Measurements from ENCODE around the gene UBA6.
A peak's percentile ranks its signal among the peaks of the same experiment; 100 is the strongest.

Gene UBA6

DNA sequence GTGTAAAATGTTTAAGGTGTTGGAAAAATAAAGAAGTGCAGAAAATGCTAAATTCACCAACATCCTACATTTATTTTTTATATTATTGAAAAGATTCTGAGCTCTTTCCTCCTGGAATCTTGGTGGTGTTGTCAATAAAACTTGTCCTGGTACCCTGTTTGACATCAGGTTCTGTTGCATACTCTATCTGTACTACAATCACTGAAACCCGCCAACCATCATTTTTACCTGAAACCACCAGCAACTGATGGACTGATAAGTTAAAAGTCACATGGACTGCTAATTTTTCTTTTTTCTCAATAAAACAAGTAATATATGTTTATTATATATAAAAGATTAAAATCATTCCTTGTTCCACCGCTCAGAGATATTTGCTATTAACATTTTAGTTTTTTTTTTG, 119.0 kb downstream of the UBA6 start:
- TF ChIP-seq, protein P1, sequence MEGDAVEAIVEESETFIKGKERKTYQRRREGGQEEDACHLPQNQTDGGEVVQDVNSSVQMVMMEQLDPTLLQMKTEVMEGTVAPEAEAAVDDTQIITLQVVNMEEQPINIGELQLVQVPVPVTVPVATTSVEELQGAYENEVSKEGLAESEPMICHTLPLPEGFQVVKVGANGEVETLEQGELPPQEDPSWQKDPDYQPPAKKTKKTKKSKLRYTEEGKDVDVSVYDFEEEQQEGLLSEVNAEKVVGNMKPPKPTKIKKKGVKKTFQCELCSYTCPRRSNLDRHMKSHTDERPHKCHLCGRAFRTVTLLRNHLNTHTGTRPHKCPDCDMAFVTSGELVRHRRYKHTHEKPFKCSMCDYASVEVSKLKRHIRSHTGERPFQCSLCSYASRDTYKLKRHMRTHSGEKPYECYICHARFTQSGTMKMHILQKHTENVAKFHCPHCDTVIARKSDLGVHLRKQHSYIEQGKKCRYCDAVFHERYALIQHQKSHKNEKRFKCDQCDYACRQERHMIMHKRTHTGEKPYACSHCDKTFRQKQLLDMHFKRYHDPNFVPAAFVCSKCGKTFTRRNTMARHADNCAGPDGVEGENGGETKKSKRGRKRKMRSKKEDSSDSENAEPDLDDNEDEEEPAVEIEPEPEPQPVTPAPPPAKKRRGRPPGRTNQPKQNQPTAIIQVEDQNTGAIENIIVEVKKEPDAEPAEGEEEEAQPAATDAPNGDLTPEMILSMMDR (IDR thresholded peaks at IDR 0.05; ENCODE audit: borderline replicate concordance, insufficient read depth, low read depth, low read length), result no peak
- no peak overlapping the region for H3K4me3 ChIP-seq (ENCODE audit: low read depth, low read length)

GRCh38 chr4:67581208-67581857, 119.6 kb downstream of the UBA6 start:
- H3K4me3 ChIP-seq (ENCODE audit: low read depth, low read length), result peak overlapping the region; percentile 16
- TF ChIP-seq, protein P1 (IDR thresholded peaks at IDR 0.05; ENCODE audit: borderline replicate concordance, insufficient read depth, low read depth, low read length), result no peak

DNA sequence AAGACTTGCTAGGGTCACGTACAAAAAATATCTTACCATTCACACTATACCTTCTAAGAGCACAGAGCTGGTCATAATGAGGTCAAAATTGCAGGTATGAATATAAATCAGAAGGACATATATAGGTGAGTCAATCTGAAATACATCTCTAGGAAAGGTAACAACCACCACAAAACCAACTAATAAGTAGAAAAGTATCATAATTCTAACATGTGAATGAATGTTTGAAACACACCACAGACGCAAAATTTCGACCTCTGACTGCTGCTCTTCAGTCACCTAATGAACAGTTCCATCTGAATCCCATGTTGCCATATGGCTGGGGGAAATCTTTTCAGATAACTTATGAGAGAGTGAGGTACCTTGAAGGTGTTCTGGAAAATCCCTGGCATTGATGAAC, 120.4 kb downstream of the UBA6 start:
- H3K4me3 ChIP-seq (ENCODE audit: low read depth, low read length), result no peak overlapping the region
- TF ChIP-seq, protein P1 (IDR thresholded peaks at IDR 0.05; ENCODE audit: borderline replicate concordance, insufficient read depth, low read depth, low read length), result no peak

GRCh38 chr4:67576538-67576937, 124.4 kb downstream of the UBA6 start:
- TF ChIP-seq, protein P1 (IDR thresholded peaks at IDR 0.05; ENCODE audit: borderline replicate concordance, insufficient read depth, low read depth, low read length), result no peak
- no peak overlapping the region for H3K4me3 ChIP-seq (ENCODE audit: low read depth, low read length)

DNA sequence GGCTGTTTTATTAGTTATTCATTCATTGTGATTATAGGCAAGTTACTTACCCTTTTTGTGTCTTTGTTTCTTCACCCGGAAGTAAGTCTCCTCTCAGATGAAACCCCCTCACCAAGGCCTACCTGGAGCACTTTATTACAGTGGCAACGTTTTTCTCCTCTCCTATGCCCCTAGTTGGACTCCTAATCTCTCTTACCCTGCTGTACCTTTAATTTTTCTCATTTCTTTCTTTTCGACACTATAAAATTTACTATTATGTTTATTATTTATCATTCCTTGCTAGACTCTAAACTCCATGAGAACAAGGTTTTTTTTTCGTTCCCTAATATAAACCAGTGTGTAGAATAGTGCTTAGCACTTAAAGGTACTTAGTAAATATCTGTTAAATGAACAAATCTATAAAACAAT, 124.9 kb downstream of the UBA6 start:
- TF ChIP-seq, protein P1 (IDR thresholded peaks at IDR 0.05; ENCODE audit: borderline replicate concordance, insufficient read depth, low read depth, low read length), result no peak
- no peak overlapping the region for H3K4me3 ChIP-seq (ENCODE audit: low read depth, low read length)

- TF ChIP-seq, protein P1 (IDR thresholded peaks at IDR 0.05; ENCODE audit: borderline replicate concordance, insufficient read depth, low read depth, low read length), result no peak
- peak overlapping the region; percentile 23 for H3K4me3 ChIP-seq (ENCODE audit: low read depth, low read length)
Measured at GRCh38 chr4:67575232-67576058, 125.5 kb downstream of the UBA6 start.

DNA sequence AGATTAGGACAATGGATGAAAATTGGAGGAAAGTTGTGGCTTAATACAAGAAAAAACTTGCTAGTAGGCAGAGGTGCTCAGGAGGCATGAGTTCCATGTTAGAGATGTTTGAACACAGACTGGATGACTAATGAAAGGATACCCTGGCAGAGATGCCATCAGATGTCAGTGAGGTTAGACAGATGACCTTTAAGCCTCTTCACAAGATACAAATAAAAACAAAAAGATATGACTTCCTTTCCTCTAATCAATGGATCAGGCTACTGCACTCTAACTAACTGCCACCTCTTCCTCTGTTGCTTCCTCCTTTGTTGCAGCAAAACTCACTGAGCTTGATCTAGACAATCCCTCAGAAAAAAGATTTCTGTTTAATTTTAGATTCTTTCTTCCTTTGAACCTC, 127.8 kb downstream of the UBA6 start:
- no peak overlapping the region for H3K4me3 ChIP-seq (ENCODE audit: low read depth, low read length)
- TF ChIP-seq, protein P1 (IDR thresholded peaks at IDR 0.05; ENCODE audit: borderline replicate concordance, insufficient read depth, low read depth, low read length), result no peak

Data from GM12875 (cell line).